ENCODE measurements around the gene ULK2. TPM values are rescaled to one million over a fixed set of nuclear protein-coding genes. Genes with fewer than 3 reads are reported as not detected.

Gene ULK2
- total RNA-seq, 1 donor from 2014 or later, result 38.6 TPM

DNA sequence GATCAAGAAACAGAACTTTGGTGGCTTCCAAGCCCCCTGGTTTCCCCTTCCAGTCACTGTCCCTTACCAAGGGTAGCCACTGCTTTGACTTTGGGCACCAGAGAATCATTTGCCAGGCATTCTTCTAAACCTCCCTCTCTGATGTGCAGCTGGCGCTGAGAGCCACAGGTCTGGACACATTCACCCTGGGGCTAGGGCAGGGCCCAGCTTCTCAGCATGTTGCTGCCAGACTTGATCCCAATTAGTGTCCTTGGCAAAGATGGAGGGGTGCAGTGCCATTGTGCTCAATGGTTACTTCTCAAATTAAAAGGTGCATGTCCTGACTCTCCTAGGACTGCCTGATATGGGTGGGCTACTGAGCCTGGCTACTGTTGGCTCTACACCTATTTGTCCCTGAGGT, 143.8 kb downstream of the ULK2 start:
- Histone ChIP-seq H3K27me3 (ENCODE audit: control insufficient read depth in 3 of 3, insufficient read depth in 3 of 3, low read length in 3 of 3) (no peaks in the 10 kb centered on the region), H3K9ac (ENCODE audit: low read depth in 1 of 3, low read length in 3 of 3) (peak overlapping the region; percentile 29 to 79 (median 43)), H3K27ac (ENCODE audit: low read depth, low read length) (peak overlapping the region; percentile 59), H3K4me1 (ENCODE audit: control insufficient read depth in 3 of 3, insufficient read depth in 3 of 3, low read length in 3 of 3) (peaks cover 29 to 39% (median 36%) of the 10 kb centered on the region in 3 donors), H3K4me3 (ENCODE audit: low read length in 3 of 3) (peak overlapping the region; percentile 51 to 67 (median 56)), H3K36me3 (ENCODE audit: control insufficient read depth in 3 of 3, insufficient read depth in 3 of 3, low read length in 3 of 3) (no peaks in the 10 kb centered on the region), H3K9me3 (ENCODE audit: control insufficient read depth in 3 of 3, low read length in 3 of 3) (no peaks in the 10 kb centered on the region)

Small RNA genes within 50 kb of the gene (small RNA-seq; reads per million reads assigned to genes)
- gene AC015726.2, result not detected

Other genes starting within 250 kb of the ULK2 start
- 63.7 TPM for gene ALDH3A2, start 219.2 kb downstream of the ULK2 start, total RNA-seq
- gene SLC47A2, start 151.4 kb downstream of the ULK2 start, total RNA-seq, result not detected
- not detected for gene ALDH3A1, start 119.6 kb downstream of the ULK2 start, total RNA-seq
- gene AKAP10, start 109.9 kb upstream of the ULK2 start, total RNA-seq, result 15.7 TPM
- gene SPECC1, start 141.4 kb upstream of the ULK2 start, total RNA-seq, result 13.6 TPM